Activated T-cell treated with anti-CD3 and anti-CD28 coated beads, Interleukin-2, amount 50 U/mL, for 24 hours (primary cell): ENCODE data around the gene MCM6.
"Not testable (repeated sequence)": the region's sequence is repeated elsewhere in the genome, so short reads cannot be mapped to it uniquely, and the experiment has no call there.

ENCODE experiments used
- DNase-seq: peaks from one replicate; pipeline ENCODE4 v3.0.0-alpha.2; 2020
- H3K27ac Mint-ChIP-seq: 2 replicates; pipeline ENCODE4 v1.8.0; 2020; ENCODE audit warnings: mild to moderate bottlenecking, mixed read lengths
- H3K27me3 Mint-ChIP-seq: 2 replicates; pipeline ENCODE4 v1.8.0; 2020; ENCODE audit warnings: mixed read lengths
- H3K36me3 Mint-ChIP-seq: 2 replicates; pipeline ENCODE4 v1.8.0; 2020; ENCODE audit warnings: low read depth, mixed read lengths
- H3K4me1 Mint-ChIP-seq: 2 replicates; pipeline ENCODE4 v1.8.0; 2020; ENCODE audit warnings: low read depth, mixed read lengths
- H3K4me3 Mint-ChIP-seq: 2 replicates; pipeline ENCODE4 v1.8.0; 2020; ENCODE audit warnings: mild to moderate bottlenecking, moderate library complexity, mixed read lengths
- H3K9me3 Mint-ChIP-seq: 2 replicates; pipeline ENCODE4 v1.8.0; 2020; ENCODE audit warnings: mixed read lengths

The MCM6 gene

DNA sequence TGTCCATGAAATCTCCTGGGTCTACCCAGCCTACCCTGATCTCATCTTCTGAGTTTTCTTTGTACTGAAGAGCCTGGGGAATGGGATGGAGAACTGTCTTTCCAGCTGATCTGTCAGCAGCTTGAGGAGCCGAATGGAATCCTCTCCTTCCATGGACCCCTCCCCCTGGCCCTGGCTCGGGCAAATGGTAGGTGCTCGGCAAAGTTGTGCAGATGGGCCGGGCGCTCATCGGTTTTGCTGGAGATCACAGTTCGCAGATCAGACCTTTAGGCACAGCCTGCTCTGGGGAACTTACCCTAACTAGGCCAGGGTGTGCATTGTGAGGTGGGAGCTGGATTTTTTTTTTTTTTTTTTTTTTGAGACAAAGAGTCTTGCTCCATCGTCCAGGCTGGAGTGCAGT, 79.6 kb downstream of the MCM6 start:
- no peaks in the 10 kb centered on the region for H3K27me3 Mint-ChIP-seq
- no peak overlapping the region for H3K27ac Mint-ChIP-seq
- peaks cover 15% of the 10 kb centered on the region for H3K36me3 Mint-ChIP-seq

DNA sequence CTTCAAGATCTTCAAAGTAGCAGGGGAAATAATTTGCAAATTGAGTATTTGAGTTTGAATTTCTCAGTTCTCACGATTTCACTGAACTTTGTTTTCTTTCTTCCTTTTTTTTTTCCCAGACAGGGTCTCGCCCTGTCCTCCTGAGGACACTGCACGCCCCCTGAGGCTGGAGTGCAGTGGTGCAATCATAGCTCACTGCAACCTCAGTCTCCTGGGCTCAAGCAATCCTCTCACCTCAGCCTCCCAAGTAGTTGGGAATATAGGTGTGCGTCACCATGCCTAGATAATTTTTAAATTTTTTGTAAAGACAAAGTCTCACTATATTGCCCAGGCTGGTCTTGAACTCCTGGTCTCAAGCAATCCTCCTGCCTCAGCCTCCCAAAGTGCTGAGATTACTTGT, 80.6 kb downstream of the MCM6 start:
- not testable (repeated sequence) for H3K36me3 Mint-ChIP-seq, H3K27ac Mint-ChIP-seq, H3K27me3 Mint-ChIP-seq, DNase-seq, H3K4me3 Mint-ChIP-seq
- Mint-ChIP-seq H3K4me1 (peaks cover 28% of the 10 kb centered on the region), H3K9me3 (peaks cover 12% of the 10 kb centered on the region)

More for the DNA sequence above, 79.6 kb downstream of the MCM6 start:
- peaks cover 18% of the 10 kb centered on the region for H3K9me3 Mint-ChIP-seq
- peaks cover 30% of the 10 kb centered on the region for H3K4me1 Mint-ChIP-seq
- DNase-seq, result no peak
- no peak overlapping the region for H3K4me3 Mint-ChIP-seq

DNA sequence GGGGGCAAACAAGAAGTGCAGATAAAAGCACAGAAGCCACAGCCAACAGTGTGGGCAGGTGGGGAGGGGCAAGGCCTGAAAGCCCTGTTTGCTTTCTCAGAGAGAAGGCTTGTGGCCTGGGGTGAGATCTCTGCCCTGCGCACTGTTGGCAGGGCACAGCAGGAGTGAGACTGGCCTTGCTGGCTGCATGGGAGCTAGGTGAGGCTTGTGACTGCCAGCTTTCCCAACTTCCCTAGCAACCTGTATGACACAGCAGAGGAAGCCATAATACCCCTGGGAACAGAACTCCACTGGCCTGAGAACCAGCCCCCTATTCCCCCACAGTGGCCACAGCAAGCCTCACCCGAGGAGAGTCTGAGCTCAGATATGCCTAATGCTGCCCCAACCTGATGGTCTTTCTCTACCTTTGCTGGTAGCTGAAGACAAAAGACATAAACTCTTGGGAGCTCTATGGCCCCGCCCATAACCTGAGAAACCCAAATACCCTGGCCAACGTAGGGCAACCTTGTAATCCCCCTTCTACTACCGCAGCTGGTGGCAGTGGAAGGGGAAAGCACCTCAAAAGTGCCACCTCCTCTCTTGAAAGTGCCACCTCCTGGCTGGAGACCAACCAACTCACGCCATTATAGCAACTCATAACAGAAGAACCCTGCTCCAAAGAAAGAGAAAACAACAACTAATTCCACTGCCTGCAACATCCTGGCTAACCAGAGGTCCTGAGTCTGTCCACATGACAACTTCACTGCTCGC, 83.7 kb downstream of the MCM6 start:
- H3K36me3 Mint-ChIP-seq, result peaks cover 9% of the 10 kb centered on the region
- no peak overlapping the region for H3K27ac Mint-ChIP-seq
- H3K4me1 Mint-ChIP-seq, result peaks cover 26% of the 10 kb centered on the region
- no peaks in the 10 kb centered on the region for H3K27me3 Mint-ChIP-seq
- no peak overlapping the region for H3K4me3 Mint-ChIP-seq
- no peaks in the 10 kb centered on the region for H3K9me3 Mint-ChIP-seq
- DNase-seq, result no peak

DNA sequence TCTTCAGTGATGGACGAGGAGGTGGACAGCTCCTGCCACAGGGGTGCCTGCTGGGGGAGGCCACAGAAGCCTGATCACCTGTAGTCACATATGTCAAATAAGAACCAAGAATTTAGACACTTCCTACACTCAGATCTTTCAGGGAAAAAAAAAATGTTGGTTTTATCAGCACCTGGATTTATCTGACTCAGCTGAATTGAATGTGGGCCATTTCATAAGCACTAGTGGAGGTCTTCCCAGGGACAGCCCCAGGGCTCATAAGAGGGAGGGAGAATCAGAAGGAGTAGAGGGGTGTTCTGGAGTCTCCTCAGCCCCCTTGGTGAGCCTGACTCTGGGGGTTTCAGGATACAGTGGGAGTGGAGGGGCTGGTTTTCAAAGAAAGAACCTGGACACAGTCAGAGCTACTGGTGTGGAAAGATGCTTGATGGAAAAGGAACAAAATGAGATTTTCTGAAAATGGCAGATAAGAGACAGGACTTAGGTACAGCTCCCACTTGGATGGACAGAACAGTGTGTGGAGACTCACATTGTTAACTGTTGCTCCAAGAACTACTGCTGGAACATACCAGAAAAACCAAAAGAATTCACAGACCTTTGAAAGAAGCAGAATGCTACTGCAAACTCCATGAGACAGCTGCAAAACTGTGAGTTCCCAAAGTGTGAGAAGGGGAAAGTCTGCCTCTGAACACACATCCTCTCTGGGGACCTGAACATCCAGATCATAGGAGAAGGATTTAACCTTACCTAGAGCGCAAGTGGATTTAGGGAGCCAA, 84.6 kb downstream of the MCM6 start:
- Mint-ChIP-seq H3K4me1 (peaks cover 23% of the 10 kb centered on the region), H3K27me3 (no peaks in the 10 kb centered on the region), H3K36me3 (peaks cover 19% of the 10 kb centered on the region), H3K4me3 (no peak overlapping the region), H3K27ac (no peak overlapping the region), H3K9me3 (no peaks in the 10 kb centered on the region)
- no peak for DNase-seq

DNA sequence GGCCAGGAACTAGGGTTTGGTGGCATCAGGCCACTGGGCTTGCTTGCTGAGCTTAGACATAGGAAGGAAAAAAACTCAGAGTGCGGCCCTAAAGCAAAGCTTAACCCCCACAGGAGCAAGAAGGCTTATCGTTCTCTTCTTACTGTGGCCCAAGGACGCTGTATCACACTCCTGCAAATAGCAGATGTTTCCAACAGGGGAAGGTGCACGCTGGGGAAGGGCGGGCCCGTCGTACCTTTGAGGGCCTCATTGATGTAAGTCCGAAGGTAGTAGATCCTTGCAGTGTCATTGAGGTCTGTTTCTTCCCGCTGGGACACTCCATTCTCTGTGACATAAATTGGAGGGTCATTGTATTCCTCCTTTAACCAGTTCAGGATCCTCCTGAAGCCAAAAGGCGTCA, 85.8 kb downstream of the MCM6 start:
- H3K36me3 Mint-ChIP-seq, result peaks cover 30% of the 10 kb centered on the region
- no peak for DNase-seq
- no peak overlapping the region for H3K27ac Mint-ChIP-seq
- H3K4me1 Mint-ChIP-seq, result peaks cover 23% of the 10 kb centered on the region
- no peaks in the 10 kb centered on the region for H3K27me3 Mint-ChIP-seq
- H3K9me3 Mint-ChIP-seq, result no peaks in the 10 kb centered on the region
- H3K4me3 Mint-ChIP-seq, result no peak overlapping the region
